GM19193 (cell line): ENCODE data around the gene CHN1.

ENCODE experiments used
- POLR2A ChIP-seq: IDR thresholded peaks from 4 replicates; pipeline ENCODE4 v1.6.1; 2011; ENCODE audit not compliant: insufficient read depth, insufficient read length; ENCODE audit errors: extremely low read depth

The CHN1 gene

DNA sequence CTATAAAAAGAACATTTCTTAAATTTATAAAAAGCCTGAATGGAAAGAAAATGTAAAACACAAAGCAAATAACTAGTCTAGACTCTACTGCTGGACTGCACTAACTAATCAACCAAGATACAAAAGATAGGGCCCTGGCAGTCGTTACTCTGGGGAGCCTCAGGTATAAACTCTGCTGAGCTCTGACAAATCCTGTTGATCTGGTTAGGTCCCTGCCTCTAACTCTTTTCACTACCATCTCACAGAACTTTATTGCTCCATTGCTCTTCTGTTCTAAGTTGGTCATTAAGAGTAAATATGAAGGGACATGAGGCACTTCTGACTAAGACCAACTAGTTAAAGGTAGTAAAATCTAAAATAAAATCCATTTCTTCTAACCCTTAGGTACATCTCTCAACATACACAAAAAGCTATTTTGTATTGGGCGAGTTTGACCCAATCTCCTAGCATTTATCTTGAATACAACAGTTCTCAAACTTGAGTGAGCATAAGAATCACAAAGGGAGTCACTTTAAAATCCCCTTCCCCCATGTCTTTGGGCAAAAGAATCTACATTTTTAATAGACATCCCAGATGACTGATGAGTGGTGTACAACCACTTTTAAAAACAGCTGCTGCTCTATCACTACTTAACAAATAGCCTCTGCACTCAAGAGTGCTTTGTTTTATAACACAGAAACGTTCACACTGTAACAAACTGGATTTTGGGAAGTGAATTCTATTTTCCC lies 2.5 kb downstream of the CHN1 start:
- no peak for TF ChIP-seq POLR2A

DNA sequence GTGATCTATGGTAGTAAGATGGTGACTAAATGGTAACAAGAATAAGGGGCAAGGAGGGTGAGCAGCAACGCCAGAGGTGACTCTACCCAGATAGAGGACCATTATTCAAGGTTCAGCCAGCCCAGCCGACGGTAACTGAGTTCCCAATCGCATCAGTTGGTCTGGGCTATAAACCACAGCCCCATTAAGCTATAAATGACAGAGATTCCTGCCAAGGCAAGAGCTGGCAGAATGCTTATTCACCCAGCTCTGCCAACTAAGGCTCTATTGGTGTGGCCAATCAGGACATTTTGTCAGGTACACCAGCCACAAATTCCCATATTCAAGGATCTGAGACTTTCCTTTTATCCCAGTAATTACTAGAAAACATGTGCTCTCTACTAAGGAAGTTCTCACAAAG lies 3.6 kb downstream of the CHN1 start:
- no peak for TF ChIP-seq POLR2A

DNA sequence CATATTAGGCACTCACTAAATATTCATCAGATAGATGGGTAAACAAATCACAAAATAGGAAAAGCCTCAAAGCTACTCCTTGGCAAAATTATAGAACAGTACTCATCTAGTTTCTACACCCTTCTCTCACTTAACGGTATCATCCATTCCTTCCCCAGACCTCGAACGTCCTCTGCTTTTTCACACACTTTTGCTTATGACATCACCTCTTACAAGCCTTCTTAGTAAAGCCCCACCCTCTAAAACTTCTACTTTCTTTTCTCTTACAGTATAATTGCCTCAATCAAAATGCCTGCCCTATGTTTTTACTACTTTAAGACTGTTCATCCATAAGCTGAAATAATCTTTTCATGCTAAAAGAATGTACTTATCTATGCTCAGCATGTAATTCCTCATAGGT lies 8.1 kb downstream of the CHN1 start:
- TF ChIP-seq POLR2A: no peak

DNA sequence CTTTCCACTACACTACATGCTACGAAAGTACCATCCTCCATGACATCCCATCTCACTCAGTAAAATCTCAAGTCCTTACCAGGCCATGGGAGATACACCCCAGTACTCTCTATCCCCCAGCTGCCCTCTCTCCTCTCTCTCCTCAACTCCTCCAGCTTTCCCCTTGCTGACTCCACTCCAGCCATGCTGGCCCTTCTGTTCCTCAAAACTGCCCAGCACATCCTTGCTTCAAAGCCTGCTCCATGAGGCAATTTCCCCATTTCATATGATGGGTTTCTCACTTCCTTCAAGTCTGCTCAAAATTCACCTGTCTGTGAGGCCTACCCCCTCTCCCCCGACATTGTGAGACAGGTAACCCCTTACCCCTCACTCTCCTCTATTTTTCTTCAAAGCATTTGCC lies 8.6 kb downstream of the CHN1 start:
- no peak for TF ChIP-seq POLR2A

DNA sequence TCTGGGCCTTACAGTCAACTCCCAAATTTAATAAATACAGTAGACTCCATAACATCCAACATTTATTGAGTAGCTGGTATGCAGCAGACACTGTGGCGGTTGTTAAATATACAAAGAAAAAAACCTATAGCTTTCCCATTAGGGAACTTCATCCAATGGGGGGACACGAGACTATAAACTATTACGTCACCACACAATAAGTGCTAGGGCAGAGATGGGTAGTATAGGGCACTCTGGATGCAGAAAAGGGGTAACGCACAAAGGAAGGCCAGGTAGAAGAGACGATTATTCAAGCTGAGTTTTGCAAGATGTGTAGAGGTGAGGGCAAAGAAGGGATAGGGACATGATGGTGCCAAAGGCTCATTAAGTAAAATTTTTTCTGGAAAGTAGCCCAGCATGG lies 10.8 kb downstream of the CHN1 start:
- TF ChIP-seq POLR2A: no peak

DNA sequence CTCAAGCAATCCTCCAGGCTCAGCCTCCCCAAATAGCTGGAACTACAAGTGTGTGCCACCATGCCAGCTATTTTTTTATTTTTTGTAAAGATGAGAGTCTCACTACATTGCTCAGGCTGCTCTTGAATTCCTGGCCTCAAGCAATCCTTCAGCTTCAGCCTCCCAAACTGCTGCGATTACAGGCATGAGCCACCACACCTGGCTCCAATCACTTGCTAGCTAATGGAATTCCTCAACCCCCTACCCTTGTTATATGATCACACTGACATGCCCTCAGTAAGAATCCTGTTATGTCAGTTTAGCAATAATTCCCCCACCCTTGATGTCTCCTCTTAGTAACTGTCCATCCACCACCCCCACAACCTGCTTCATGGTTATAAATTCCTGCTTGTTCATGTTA lies 12.3 kb downstream of the CHN1 start:
- TF ChIP-seq POLR2A: no peak

DNA sequence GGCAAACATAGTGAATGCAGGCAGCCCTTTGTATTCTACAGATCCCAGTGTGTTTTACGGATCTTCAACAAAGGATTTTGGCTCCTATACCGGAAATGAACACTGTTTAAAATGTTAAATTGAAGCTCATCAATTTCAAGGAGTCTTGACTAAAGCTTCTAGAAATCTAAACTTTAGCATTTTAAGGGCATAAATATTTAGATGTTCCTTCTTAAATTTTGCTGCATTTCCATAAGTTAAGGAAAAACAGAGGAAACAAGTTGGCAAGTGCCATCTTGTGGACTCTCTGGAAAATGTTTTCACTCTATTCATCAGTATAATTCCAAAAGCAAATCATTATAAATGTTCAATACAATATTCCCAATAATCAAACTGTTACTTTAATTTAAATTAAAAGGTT lies 19.6 kb downstream of the CHN1 start:
- TF ChIP-seq POLR2A: no peak

DNA sequence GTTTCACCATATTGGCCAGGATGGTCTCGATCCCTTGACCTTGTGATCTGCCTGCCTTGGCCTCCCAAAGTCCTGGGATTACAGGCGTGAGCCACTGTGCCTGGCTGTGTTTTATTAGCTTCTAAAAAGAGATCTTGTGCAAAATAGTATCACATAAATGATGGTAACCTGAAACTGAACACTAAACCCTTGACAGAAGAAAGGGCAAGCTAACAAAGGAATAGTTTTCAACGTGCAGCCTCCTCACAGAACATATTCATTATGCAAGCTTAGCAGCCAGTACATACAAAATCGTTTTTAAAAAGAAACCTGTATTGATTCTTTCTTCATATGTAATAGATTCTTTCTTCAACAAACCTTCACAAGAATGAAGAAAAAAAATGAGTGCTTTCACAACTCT lies 20.6 kb downstream of the CHN1 start:
- no peak for TF ChIP-seq POLR2A

DNA sequence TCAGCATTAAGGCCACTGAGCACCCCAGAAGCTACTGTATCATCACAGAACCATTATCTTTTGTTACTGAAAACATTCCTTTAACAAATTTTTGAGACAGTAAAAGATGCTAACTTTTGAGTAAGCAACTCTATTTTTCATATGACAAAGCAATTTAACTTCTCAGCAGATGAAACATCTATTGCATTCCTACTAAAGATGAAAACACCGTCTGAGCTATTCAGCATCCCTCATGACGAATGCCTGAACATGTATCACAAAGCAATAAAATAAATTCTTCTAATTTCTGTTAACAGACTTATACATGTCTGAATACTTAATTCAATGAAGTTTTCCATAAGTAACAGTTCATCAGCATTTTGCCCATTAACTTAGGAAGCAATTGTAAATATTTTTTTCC lies 23.9 kb downstream of the CHN1 start:
- no peak for TF ChIP-seq POLR2A

DNA sequence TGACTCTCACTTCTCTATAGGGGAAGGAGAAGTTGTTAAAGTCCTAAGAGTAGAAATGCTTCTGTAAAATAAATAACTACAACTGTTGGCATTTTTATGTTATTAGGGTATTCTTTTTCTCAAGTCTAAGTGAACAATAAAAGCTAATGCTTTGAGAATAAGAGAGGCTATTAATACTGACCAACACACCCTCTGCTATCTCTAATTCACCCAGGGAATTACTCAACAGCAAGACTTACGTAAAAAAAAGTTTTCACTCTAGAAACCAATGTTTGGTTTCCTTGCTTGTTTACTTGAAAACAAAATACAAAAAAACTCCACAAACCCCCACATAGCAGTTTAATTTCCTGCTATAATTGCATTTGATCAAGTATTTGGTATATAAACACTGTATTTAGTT lies 25.2 kb downstream of the CHN1 start:
- no peak for TF ChIP-seq POLR2A

DNA sequence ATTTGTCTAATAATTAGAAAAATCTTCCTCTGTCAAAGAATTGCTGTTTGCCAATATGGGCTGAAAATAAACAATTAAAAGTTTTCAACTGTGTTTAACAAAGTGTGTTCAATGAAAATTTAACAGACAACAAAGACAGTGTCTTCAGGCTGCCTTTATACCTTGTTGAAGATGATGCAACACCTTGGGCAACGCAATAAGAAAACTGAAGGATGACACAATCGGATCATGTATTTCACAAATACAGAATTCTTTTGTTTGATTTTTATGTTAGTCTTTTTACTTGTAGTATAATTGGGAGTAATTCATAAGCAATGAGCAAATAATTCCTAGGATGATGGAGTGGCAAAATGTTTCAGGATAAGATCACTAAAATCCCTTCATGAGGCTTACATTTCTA lies 27.8 kb downstream of the CHN1 start:
- no peak for TF ChIP-seq POLR2A

DNA sequence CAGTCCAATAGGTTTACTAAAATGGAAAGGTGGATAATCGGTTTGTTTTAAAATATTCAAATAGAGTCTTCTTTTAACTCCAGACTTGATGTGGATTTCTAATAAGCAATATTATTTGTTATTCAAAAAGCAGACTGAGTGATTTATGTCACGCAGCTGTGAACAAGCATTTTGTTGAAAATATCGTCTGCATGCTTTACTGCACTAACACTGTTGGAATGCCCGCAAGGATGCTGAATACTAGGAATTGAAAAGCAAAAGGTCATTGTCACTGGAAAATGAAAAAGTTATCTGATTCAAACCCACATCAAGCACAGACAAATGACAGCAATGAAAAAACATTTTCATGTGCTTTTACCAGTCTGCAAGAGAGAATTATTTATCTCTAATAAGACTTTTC lies 31.1 kb downstream of the CHN1 start:
- no peak for TF ChIP-seq POLR2A

DNA sequence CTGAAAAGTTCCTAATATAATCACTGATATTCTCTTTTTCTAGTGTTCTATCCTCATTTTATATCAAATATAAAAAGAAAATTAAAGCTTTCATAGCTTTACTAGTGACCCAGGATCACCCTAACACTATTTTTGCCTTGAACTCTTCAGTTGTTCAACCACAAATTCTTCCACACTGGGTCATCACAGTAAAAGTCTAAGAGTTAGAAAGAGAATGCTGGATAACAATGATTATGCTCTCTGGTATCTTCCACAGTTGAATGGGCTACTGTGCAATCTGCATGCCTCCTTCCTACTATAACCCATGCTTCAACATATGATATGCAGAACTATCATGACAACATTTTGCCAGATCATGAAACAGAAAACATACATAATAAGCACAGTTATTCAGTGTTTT lies 32.3 kb downstream of the CHN1 start:
- TF ChIP-seq POLR2A: no peak

DNA sequence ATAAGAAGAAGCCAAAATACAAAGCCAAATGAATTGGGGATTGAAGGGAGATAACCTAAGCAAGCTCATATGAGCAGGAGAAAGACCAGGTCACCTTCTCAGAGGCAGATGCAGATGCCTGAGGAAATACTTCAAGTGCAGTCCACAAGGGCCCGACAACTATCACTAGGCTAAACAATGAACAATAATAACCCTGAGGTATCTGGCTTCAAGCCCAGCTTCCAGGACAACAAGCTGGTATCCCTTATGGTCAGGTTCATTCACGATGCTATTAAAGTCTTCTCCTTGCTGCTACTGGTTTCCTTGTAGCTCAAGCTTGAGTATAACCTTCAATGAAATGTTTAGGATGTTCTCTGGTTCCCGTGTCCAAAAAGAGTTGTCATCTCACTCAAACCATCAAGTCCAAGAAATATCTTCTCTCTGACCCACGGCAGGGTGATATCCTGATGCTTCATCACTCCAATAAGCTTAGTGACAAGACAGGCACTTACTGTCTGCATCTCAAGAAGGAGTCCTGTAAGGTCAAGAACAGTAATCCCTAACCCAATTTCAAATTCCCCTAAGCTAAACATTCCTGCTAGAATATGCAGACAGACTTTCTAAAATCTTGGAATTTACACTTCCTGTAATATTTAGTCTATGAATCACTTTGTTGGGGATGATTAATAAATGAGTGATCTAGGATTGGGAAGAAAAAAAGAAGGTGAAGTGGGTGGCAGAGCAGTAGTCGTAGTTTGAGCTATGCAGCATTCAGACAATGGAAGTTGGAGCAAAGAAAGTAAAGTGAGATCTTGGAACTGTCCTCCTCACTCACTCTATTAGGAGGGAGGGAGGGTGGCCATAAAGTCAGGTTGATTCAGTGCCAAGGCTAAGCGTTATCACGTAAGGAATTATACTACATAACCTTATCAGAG lies 33.1 kb downstream of the CHN1 start:
- no peak for TF ChIP-seq POLR2A

DNA sequence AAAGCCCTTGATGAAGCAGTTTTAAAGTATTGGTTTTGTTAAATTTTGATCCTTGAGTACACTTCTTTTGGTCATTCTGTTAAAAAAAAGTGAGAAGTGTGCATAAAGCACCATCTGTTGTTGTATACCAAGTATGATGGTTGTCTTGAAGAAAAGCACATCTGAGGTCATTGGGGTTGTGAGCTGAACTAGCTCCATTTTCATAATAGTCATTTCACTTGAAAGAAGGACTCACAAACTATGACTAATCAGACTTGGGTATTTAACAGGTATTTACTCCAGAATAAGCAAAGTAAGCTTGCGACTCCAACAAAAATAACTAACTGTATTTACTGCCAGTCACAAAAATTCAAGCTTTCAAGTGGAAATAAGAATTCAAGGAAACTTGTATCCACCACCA lies 35.1 kb downstream of the CHN1 start:
- TF ChIP-seq POLR2A: no peak

DNA sequence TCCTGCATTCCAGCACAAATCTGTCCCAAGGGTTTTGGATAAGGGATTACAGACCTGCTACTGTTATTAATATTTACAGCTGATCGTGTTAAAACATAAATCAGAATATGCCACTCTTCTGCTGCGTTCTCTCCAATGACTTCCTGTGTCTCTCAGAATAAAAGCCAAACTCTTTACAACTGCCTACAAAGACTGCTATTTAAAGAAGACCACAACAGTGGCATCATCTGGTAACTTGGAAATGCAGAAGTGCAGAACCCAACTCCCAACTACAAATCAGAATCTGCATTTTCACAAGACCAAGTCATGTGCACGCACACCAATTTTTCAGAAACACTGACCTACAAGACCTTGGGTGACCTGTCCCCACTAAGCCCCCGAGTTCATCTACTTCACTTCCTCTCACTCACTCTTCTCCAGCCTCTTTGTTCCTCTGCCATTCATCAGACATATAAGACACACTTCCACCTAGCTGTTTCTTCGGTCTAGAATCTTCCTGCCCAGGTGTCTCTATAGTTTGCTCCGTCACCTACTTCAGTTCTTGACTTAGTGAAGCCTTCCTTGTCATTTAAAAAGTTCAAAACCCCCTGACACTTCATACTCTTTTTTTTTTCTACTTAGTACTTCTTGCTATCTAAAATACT lies 36.0 kb downstream of the CHN1 start:
- no peak for TF ChIP-seq POLR2A
